Spleen (tissue), 7 donors: ENCODE results near the gene POU6F2.

Experiments used
- POLR2A ChIP-seq, 3 donors: fragments of 450-650 bp; IDR thresholded peaks; one replicate each; pipeline ENCODE4 v1.5.1; 2017; ENCODE audit warnings: antibody characterized with exemption in 3 of 3, mild to moderate bottlenecking in 1 of 3
- POLR2AphosphoS5 ChIP-seq, 3 donors: sonication (generic); formaldehyde crosslinking; IDR thresholded peaks; one replicate each; pipeline ENCODE4 v1.5.1; 2017; ENCODE audit warnings: antibody characterized with exemption in 3 of 3
- TF ChIP-seq, protein P1 (sequence below), 11 experiments: fragments of 200-600 bp in 7 of 11; fragments of 450-650 bp in 4 of 11; sonication (generic) in 4 of 11; IDR thresholded peaks in 8 of 11; conservative IDR thresholded peaks in 3 of 11; 1 replicate in 7 of 11; 2 replicates in 4 of 11; pipeline versions ENCODE4 v1.4.0 to v1.8.0; 2016 to 2021; ENCODE audit warnings: antibody characterized with exemption in 11 of 11, inconsistent platforms in 4 of 11, mild to moderate bottlenecking in 1 of 11
- donor health status: DM: no; HTN: no; CAD: no; lungs with moderate emphysema.
- donor health status: DM: no; HTN: no; CAD: no.
- donor health status: DM: no; HTN: no; CAD: no.

DNA sequence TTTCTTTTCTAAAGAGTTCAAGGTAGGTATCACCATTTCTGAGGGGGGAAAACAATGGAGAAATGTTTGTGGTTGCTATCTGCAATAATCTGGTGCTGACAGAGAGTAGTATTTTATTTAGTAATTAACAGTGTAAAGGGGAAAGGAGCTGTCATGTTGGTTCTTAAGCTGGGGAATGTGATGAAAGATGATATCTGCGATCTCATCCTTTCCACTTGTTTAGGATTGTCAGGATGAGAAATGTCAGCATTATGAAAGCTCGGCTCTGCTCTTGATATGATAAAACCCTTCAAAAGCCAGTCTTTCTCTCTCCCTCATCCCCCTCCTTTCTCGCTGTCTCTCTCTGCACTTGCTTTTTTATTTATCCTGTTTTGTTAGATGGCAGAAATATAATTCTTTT, 106.1 kb downstream of the POU6F2 start:
- TF ChIP-seq, protein P1, sequence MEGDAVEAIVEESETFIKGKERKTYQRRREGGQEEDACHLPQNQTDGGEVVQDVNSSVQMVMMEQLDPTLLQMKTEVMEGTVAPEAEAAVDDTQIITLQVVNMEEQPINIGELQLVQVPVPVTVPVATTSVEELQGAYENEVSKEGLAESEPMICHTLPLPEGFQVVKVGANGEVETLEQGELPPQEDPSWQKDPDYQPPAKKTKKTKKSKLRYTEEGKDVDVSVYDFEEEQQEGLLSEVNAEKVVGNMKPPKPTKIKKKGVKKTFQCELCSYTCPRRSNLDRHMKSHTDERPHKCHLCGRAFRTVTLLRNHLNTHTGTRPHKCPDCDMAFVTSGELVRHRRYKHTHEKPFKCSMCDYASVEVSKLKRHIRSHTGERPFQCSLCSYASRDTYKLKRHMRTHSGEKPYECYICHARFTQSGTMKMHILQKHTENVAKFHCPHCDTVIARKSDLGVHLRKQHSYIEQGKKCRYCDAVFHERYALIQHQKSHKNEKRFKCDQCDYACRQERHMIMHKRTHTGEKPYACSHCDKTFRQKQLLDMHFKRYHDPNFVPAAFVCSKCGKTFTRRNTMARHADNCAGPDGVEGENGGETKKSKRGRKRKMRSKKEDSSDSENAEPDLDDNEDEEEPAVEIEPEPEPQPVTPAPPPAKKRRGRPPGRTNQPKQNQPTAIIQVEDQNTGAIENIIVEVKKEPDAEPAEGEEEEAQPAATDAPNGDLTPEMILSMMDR (IDR thresholded peaks at IDR 0.05 in 8 of 11, conservative IDR thresholded peaks at IDR 0.05 in 3 of 11), result no peak
- TF ChIP-seq POLR2A (IDR thresholded peaks at IDR 0.05) (no peak), POLR2AphosphoS5 (IDR thresholded peaks at IDR 0.05) (no peak)
